Right lung (tissue), 5 donors: Measurements from ENCODE around the gene TBC1D9. TPM values are rescaled to one million over a fixed set of nuclear protein-coding genes. Genes with fewer than 3 reads are reported as not detected.

Experiments
- DNase-seq, 2 donors: peaks; one replicate each; pipeline ENCODE4 v3.0.0-alpha.2; 2013
- polyA plus RNA-seq, 5 donors: library from polyadenylated mRNA; unstranded; fragments of 120-200 nt; gene quantifications; one replicate each; pipeline versions ENCODE4 v1.2.1 to v1.2.3, GENCODE V29; 2013; ENCODE audit warnings: inconsistent platforms in 1 of 5, low replicate concordance in 1 of 5; ENCODE audit not compliant: insufficient read length in 5 of 5, insufficient read depth in 1 of 5

Gene TBC1D9
- polyA plus RNA-seq, 5 donors: 22.4 to 33.8 (median 33.2) TPM

DNA sequence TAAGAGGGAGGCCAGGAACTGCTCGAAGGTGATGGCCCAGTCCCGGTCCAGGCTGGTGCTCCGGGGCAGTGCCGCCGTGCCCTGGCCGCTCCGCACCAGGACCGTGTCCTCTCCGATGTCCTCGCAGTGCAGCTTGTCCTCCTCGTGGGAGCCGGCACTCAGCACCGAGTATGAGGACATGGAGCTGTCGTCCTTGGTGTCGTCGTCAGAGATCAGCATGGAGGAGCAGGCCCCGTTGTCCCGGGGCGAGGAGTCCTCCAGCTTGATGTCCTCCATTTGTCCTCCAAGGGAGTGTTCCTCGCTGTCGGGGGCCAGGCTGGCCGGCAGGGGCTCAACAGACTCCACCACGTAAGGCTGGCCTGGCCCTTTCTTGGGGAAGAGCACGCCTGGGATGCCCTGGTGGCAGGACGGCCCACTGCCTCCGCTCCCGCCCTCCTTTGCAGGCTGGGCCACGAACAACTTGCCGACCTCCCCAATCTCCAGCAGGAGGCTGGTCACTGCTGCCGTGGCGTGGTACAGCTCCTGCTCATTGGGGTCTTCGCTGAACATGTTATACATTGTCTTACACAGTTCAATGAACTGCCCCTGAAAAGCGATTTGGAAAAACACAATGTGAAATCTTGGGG lies 133.7 kb downstream of the TBC1D9 start:
- DNase-seq: no peak

DNA sequence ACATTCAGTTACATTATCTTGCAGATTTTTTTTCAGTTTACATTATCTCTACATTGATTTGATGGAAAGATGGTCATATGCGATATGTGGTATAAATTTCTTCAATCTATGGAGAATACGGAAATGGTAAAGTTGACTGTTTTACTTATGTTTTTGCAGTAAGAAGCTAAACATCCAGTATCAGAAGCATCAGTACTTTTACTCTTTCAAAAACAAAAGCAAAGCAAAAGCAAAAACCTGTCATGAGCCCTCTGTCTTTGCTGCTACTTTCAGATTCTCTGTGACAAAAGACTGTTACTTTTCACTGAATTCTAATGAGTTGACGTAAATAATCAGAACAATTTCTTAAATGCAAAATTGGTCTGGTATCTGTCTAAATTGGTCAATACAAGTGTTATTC lies 135.0 kb downstream of the TBC1D9 start:
- no peak for DNase-seq

- DNase-seq: no peak
Measured at GRCh38 chr4:140617499-140618248, 138.5 kb downstream of the TBC1D9 start.

DNA sequence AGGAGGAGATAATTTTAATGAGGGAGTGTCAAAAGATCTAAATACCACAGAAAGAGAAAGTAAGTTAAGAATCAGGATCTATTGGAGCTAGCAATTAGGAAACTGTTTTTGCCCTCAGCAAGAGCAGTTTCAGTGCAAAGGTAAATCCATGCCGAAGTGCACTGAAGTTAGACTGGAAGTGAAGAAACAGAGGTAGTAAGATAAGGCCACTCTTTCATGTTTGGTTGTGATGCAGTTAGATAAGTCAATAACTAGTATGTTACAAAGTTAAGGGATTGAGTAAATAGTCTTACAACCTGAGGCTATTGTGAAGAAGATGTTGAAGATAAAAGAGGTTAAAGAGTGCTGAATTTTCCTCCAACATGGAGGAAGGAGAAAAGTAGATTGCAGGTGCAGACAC lies 140.7 kb downstream of the TBC1D9 start:
- DNase-seq: no peak

- no peak for DNase-seq
Measured at GRCh38 chr4:140612357-140612756, 143.8 kb downstream of the TBC1D9 start.

GRCh38 chr4:140611854-140612253 lies 144.3 kb downstream of the TBC1D9 start:
- DNase-seq: no peak

DNA sequence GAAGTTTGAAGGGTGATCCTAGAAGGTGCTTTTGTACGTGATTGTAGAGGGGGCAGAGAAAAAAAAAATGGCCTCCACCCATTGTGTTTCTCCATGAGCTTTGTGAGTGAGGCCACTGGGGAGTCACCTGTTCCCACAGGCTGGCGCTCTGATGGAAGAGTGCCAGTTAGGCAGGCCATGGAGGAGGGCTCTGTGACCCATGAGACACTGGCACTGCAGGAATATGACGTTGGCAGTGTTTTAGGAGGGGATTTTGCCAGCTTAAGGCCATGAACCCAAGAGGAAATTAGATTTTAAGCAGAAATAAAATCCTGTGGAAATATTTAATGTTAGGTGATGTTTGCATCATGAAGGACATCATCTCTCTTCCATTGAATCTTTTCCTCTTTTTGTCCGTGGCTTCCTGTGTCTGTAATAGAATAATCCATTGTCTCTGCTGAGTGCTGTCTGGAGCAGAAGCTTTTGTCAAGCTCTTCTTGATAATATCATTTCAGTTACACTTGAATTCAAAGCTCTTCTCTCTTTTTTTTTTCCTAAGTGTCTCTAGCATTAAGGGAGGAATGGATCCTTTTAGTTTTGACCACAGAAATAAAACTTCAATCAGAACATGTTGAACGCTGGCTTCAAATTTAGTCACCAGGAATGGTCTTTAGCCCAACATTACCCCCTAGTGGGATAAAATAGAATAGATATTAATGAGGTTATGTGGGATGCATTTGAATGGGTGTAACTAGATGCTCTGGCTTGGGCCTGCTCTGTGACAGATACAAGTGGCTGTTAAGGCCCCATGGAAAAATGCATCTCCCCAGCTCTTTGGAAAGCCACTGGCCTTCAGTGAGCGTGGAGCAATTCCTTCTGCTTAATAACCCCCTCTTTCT lies 146.4 kb downstream of the TBC1D9 start:
- peak in 1 of 2 donors; percentile 59 for DNase-seq

DNA sequence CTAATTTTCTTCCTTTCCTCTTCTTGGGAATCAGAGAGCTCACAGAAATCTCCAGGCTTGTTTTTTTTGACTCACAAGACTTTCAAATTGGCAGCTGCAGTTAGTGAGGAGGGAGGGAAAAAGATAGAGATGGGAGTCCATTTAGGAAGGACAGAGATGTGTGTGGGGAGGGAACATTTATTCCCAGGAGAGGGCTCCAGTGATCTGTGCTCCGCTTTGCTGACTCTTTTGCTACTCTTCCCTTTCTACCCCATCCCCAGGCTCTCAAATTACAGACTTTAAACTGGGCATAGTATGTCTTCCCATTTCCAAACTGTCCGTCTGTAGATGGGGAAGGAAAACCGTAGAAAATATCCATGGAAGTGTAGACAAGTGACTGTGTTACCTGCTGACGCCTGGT lies 148.3 kb downstream of the TBC1D9 start:
- no peak for DNase-seq

GRCh38 chr4:140604544-140604943 lies 151.6 kb downstream of the TBC1D9 start:
- no peak for DNase-seq

- no peak for DNase-seq
Measured at GRCh38 chr4:140603286-140603685, 152.9 kb downstream of the TBC1D9 start.

GRCh38 chr4:140602714-140603113 lies 153.5 kb downstream of the TBC1D9 start:
- no peak for DNase-seq

GRCh38 chr4:140600408-140600807 lies 155.8 kb downstream of the TBC1D9 start:
- no peak for DNase-seq

- no peak for DNase-seq
Measured at GRCh38 chr4:140595065-140595464, 161.1 kb downstream of the TBC1D9 start.

GRCh38 chr4:140584439-140584838 lies 171.7 kb downstream of the TBC1D9 start:
- no peak for DNase-seq

DNA sequence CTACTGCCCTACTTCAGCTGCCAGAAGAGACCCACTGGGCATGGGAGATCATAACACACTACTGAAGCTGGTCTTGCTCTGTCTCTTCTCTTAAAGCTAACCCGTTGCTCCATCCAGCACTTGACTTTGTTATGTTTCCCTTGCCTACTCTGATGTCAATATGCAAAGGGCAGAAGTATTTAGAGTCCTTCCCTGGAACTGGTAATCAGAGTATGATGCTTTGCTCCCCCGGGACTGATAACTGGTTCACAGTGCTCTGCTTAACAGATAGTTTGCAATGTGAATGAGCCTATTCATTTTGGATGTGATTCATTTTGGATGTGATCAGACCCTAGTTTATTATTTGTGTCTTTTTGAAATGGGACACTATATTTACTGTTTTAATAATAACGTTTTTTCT lies 175.1 kb downstream of the TBC1D9 start:
- DNase-seq: no peak

GRCh38 chr4:140579278-140579677 lies 176.9 kb downstream of the TBC1D9 start:
- no peak for DNase-seq

DNA sequence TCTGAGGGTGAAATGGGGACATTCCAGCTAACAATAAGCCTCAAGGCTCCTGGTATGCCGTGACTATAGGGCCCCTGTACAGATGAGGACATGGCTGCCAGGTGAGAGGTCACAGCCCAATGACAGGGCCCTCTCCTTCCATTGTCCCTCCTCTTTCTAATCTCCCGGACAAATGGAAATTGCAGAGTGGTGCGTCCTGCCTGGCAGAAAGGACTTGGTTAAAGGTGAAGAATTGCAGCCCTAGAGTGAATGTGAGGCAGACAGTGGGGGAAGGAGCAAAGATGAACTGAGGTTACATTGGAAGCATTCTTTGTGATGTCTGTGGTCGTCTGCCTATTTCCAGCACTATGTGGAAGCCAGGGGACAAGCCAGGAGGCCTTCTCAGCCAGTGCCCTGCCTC lies 180.7 kb downstream of the TBC1D9 start:
- no peak for DNase-seq

DNA sequence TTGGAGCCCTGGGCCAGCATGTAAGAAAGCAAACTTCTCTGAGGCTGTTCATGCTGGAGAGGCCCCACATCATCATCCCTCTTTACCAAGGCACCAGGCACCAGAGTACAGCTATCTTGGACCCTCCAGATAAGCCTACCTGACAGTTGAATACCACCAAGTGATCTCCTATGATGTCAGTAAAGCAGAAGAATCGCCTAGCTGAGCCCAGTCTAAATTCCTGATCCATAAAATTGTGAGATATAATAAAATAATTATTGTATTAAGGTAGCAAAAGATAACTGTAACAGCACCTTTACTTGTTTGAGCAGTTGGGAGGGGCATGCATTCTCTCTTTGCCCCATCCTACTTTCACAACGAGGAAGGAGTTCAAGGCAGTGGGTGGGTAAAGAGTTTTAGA lies 184.6 kb downstream of the TBC1D9 start:
- no peak for DNase-seq
